Skin of body (tissue), 2 donors: Measurements from ENCODE around the gene GAB2. TPM values are rescaled to one million over a fixed set of nuclear protein-coding genes. Genes with fewer than 3 reads are reported as not detected.

ENCODE experiments used
- DNase-seq: peaks from one replicate; lab custom pipeline; 2025; lab: John Stamatoyannopoulos, UW
- total RNA-seq: library from RNA; depleted of rRNA; stranded (reverse); fragments of >200 nt; gene quantifications from one replicate; pipeline ENCODE4 v1.2.3, GENCODE V29; 2014

GAB2 gene
- total RNA-seq, 1 donor from 2014 or later = 10.9 TPM

DNA sequence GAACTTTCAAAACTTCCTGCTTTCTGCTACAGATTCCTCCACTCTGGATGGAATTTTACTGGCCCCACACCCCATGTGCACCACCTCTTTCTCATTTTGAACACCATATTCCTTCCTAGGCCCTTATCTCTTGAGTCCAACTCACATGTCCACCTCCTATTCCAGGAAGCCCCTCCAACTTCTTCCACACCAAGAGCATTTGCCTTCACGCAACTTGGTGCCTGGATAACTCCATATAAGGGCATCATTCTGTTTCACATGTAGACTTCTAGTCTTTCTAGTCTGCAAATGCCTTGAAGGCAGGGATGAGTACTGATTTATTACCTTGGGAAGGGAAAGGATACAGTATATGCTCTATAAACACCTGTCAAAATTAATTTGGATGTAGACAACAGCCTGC, 17.5 kb downstream of the GAB2 start:
- DNase-seq = no peak

GRCh38 chr11:78399136-78399535, 18.5 kb downstream of the GAB2 start:
- DNase-seq = no peak

- no peak for DNase-seq
Observed at GRCh38 chr11:78398715-78399114, 18.9 kb downstream of the GAB2 start.

DNA sequence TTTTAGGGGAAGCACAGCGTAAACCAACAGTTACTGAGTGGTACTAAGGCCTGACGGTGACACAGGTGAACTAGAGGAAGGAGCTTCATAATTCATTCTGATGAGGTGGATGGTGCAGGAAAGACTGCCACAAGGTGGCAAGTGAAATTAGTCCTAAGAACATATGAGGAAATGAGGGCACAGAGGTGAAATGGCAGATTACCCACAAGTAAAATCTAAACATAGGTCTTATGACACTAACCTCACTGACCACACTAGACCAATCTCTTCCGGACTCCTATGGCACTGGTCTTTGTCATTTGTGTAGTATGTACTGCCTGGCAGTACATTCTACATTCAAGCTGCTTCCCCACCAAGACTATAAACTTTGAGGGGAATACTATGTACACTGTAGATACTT, 20.2 kb downstream of the GAB2 start:
- DNase-seq = no peak

GRCh38 chr11:78395597-78395996, 22.0 kb downstream of the GAB2 start:
- DNase-seq = no peak

DNA sequence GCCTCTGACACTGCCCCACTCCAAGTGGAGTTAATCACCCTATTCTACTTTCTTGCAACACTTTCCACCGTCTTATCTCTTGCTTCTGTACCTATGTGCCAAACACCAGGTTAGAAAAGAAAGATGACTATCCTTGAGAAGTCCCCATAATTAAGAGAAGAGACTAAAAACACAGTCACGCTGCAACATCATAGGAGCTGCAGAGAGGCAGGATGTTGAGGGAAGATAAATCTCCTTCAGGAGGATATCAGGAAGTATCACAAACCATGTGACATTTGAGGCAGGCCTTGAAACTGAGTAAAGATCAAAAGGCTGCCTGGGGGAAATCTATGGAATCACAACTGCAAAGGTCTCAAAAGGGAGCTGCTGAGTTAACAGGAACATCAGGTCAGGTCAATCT, 24.8 kb downstream of the GAB2 start:
- DNase-seq = no peak

- no peak for DNase-seq
Observed at GRCh38 chr11:78391424-78391823, 26.2 kb downstream of the GAB2 start.

- no peak for DNase-seq
Observed at GRCh38 chr11:78390809-78391208, 26.8 kb downstream of the GAB2 start.

DNA sequence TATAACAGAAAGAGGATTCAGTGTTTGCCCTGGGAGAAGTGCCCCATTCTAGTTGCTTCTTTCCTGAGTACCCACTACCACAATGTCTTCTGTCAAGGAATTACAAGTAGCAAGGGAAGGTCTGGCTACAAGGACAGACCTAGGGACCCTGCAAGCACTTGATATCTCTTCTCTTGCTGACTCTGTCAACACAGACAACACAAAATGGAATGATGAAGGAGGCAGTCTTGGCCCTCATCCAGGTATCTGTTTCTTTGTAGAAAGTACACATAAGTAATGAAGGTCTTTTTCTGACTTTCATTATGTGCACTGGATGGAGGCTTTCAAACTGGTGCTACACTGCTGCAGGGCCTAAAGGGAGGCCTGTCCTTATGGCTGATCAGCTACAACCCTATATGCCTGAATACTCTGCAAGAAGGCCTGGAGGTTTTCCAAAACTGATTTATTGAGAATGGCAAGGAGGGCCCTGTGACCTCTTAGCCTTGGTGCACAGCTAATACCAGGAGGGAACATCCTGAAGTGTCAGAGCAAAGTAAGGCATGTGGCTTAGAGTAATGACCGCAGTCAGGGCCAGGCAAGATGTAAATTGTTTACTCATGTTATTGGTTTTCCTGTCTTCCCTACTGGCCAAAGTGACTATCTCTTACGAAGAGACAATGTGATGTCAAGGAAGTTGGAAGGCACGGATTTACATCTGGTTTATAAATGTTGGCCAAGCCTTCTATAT, 31.2 kb downstream of the GAB2 start:
- DNase-seq = no peak

DNA sequence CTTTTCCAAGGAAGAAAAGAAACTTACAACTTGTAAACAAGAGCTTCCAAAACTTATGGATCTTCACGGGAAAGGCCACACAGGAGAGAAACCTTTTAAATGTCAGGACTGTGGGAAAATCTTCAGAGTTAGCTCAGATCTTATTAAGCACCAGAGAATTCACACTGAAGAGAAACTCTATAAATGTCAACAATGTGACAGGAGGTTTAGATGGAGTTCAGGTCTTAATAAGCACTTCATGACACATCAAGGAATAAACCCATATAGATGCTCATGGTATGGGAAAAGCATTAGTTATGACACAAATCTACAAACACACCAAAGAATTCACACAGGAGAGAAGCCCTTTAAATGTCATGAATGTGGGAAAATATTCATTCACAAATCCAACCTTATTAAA, 32.4 kb downstream of the GAB2 start:
- DNase-seq = no peak

DNA sequence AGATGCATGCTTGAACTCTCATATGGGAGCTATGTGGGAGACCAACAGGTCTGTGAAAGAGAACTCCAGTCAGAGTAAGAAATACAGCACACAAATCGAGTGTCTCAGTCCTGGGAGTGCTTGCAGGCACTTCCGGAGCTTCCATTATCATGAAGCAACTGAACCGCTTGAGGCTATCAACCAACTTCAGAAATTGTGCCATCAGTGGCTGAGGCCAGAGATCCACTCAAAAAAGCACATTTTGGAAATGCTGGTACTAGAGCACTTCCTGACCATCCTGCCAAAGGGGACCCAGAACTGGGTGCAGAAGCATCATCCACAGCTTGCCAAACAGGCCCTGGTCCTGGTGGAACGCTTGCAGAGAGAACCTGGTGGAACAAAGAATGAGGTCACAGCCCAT, 33.4 kb downstream of the GAB2 start:
- no peak for DNase-seq

GRCh38 chr11:78381865-78382264, 35.8 kb downstream of the GAB2 start:
- DNase-seq = peak; percentile 27

DNA sequence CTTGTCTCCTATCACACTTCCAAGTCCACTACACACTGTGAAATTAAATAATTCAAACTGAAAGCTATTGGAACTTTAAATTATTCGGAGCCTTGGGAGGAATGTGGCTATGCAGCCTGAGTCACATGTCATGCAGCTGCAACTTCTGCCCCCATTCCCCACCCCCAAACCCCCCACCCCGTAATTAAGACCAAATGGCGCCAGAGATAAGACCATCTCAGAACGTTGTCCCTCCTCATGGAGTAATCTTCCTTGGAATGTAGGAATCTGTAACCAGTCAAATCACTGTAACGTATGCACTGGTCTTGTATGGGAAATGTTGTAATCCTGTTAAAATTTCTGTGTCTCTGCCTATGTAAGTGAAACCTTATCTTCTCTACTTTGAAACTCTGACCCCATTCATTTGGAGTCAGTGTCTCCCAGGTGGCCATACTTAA, 37.0 kb downstream of the GAB2 start:
- DNase-seq = peak; percentile 21

DNA sequence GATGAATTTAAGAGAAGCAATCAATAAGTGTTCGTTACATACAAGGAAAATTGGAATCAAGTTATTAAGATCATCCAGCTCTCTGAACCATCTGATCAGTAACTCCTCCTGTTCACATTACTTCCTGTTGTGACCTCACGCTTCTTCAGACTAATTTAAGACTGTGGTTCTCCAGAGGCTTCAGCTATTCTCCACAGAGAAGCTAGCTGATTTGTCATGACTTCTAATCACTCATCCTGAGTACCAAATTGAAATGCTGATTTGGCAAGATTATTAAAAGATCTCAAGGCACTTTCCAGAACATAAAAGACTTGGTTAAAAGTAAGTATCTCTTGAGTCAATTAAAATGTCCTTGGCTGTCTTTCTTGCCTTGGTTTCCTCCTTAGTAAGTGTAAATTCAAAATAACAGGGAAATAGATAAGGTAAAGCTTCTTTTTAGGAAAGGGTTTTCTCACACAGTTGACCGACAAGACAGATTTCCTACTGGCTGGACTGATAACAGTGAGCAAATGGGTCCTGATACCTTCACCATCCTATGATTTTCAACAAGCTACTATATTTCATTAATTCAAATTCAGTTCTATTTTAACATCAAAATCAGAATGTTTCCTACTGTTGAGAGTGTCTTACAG, 38.5 kb downstream of the GAB2 start:
- peak; percentile 11 for DNase-seq

- no peak for DNase-seq
Observed at GRCh38 chr11:78377625-78378418, 39.8 kb downstream of the GAB2 start.

GRCh38 chr11:78376858-78377257, 40.8 kb downstream of the GAB2 start:
- no peak for DNase-seq

DNA sequence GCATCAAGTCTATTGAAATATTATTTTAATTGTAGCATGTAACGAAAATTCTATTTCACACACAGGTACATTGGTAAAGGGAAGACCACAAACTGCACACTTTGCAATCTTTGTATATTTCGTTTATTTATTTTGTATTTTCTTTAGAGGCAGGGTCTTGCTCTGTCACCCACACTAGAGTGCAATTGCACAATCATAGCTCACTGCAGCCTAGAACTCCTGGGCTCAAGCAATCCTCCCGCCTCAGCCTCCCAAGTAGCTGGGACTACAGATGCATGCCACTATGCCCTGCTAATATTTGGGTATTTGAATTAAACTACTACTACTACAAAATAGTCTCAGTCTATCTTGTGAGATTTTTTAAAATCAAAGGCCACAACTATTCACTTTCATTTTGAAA, 42.7 kb downstream of the GAB2 start:
- no peak for DNase-seq

GRCh38 chr11:78373689-78374088, 43.9 kb downstream of the GAB2 start:
- no peak for DNase-seq

GRCh38 chr11:78372114-78372768, 45.4 kb downstream of the GAB2 start:
- DNase-seq = no peak

DNA sequence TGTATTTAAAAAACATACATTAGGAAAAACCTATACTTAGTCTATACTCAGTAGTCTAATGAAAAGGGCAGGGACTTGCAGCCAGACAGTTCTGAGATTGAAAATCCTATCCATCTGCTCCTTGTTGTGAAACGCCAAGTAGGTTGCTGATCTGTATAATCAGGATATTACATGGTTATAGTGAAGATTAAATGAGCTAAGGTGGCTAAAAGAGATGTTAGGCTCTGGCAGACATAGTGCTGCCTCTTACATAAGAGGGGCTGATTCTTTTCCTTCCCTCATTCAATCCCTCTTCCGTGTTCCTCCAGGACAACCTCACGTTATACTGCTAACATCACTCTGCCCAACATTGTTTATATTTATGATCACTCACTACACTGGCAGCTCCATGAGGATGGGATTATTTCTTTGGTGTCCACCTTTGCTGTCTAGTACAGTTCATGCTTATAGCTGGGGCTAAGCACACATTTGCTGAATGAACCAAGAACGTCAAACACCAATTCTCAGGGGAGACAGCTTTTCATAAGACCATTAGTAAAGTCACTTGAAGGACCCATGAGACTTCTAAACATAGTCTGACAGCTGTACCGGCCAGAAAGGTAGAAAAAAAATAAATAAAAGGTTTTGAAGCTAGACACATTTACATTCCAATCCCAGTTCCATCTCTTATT, 46.3 kb downstream of the GAB2 start:
- DNase-seq = no peak

GRCh38 chr11:78370406-78371172, 47.0 kb downstream of the GAB2 start:
- no peak for DNase-seq
